HepG2 (cell line): ENCODE measurements around the gene PC. TPM values are rescaled to one million over a fixed set of nuclear protein-coding genes. Genes with fewer than 3 reads are reported as not detected.

Source experiments
- ATAC-seq: fragments of 200-7000 bp; cut with Tn5 transposase; 3 replicates; pipeline ENCODE4 v1.9.1; 2020; ENCODE audit warnings: mild to moderate bottlenecking, moderate library complexity
- BruUV-seq: library from RNA; stranded (reverse); fragments of 400-500 nt; replicated peaks from 2 replicates; lab custom pipeline; 2021; lab: Mats Ljungman, UMichigan
- CTCF ChIA-PET: fragments of 300-600 bp; formaldehyde crosslinking; extraction: SDS; loops from one replicate; lab custom pipeline; 2021; ENCODE audit warnings: low total read pairs, inconsistent platforms, low intra/inter-chr PET ratio; lab: Yijun Ruan, JAX
- POLR2A ChIA-PET: fragments of 350-600 bp; sonication (Branson Sonifier 250); formaldehyde crosslinking; loops from one replicate; lab custom pipeline; 2020; ENCODE audit warnings: antibody characterized with exemption, inconsistent platforms; lab: Yijun Ruan, JAX
- DNase-seq: peaks from one replicate; pipeline ENCODE4 v3.0.0-alpha.2; 2015; ENCODE audit warnings: low spot score
- FAIRE-seq: peaks from 3 replicates; lab custom pipeline; 2011; peaks lifted over from hg19 to GRCh38; lab: Jason Lieb, UNC
- H2AFZ ChIP-seq: one replicate; pipeline ENCODE4 v1.6.1; 2011; ENCODE audit warnings: low read length, inconsistent platforms
- H3K27ac ChIP-seq: fragments of 300-600 bp; 3 replicates; pipeline ENCODE4 v1.8.0; 2011; ENCODE audit warnings: mixed run types, mild to moderate bottlenecking, mixed read lengths, low read length, inconsistent platforms; ENCODE audit not compliant: insufficient read depth; ENCODE audit errors: extremely low read length
- H3K27me3 ChIP-seq, 2 experiments: fragments of 200-600 bp in 1 of 2; 2 replicates in 1 of 2; 3 replicates in 1 of 2; pipeline versions ENCODE4 v1.6.0 to v1.8.0; 2011; ENCODE audit warnings: low read length in 2 of 2, mild to moderate bottlenecking in 2 of 2, moderate library complexity in 2 of 2, inconsistent platforms in 1 of 2; ENCODE audit not compliant: insufficient read depth in 2 of 2, control insufficient read depth in 1 of 2
- H3K36me3 ChIP-seq, 2 experiments: fragments of 200-600 bp in 1 of 2; replicated peaks in 1 of 2; 2 replicates in 1 of 2; 3 replicates in 1 of 2; pipeline versions ENCODE4 v1.5.1 to v1.8.0; 2011; ENCODE audit warnings: low read length in 2 of 2, inconsistent platforms in 1 of 2; ENCODE audit not compliant: insufficient read depth in 2 of 2, control insufficient read depth in 1 of 2
- H3K4me1 ChIP-seq: 2 replicates; pipeline ENCODE4 v1.5.1; 2012; ENCODE audit warnings: low read length, inconsistent platforms; ENCODE audit not compliant: insufficient read depth
- H3K4me2 ChIP-seq: 2 replicates; pipeline ENCODE4 v1.6.0; 2011; ENCODE audit warnings: low read depth, low read length, inconsistent platforms
- H3K4me3 ChIP-seq, 3 experiments: fragments of 200-600 bp in 1 of 3; sonication (generic), shearing (Covaris generic) in 1 of 3; replicated peaks in 1 of 3; 2 replicates each; pipeline ENCODE4 v1.5.1; 2011 to 2016; ENCODE audit warnings: low read length in 3 of 3, inconsistent platforms in 2 of 3, low read depth in 2 of 3, mild to moderate bottlenecking in 2 of 3, control low read depth in 1 of 3, mixed read lengths in 1 of 3; ENCODE audit not compliant: insufficient read depth in 1 of 3
- H3K79me2 ChIP-seq: one replicate; pipeline ENCODE4 v1.6.1; 2011; ENCODE audit warnings: low read length, inconsistent platforms; ENCODE audit not compliant: insufficient read depth
- H3K9ac ChIP-seq: 2 replicates; pipeline ENCODE4 v1.6.0; 2011; ENCODE audit warnings: mild to moderate bottlenecking, low read depth, low read length, inconsistent platforms; ENCODE audit not compliant: insufficient read depth
- H3K9me3 ChIP-seq: 2 replicates; pipeline ENCODE4 v1.5.1; 2012; ENCODE audit warnings: mild to moderate bottlenecking, low read length
- H4K20me1 ChIP-seq: 2 replicates; pipeline ENCODE4 v1.6.0; 2011; ENCODE audit warnings: inconsistent platforms, mild to moderate bottlenecking, low read length, moderate library complexity; ENCODE audit not compliant: insufficient read depth
- ATF7-NPFF ChIP-seq: sonication (generic); formaldehyde crosslinking; IDR thresholded peaks from 2 replicates; pipeline ENCODE4 v1.8.1; 2023; ENCODE audit warnings: mild to moderate bottlenecking, low read depth, missing genetic modification reagents, moderate library complexity
- CEBPB ChIP-seq: IDR thresholded peaks from 2 replicates; pipeline ENCODE4 v1.6.1; 2011; ENCODE audit warnings: low read depth, low read length, improper control_type of control experiment, borderline replicate concordance
- KDM1A ChIP-seq: IDR thresholded peaks from 2 replicates; pipeline ENCODE4 v1.6.1; 2016; ENCODE audit warnings: missing compliant biosample characterization
- NRL ChIP-seq: sonication (generic); formaldehyde crosslinking; IDR thresholded peaks from 2 replicates; pipeline ENCODE4 v1.5.0; 2020; ENCODE audit warnings: missing genetic modification reagents, mild to moderate bottlenecking, moderate library complexity, borderline replicate concordance
- TBX3 ChIP-seq: fragments of 450-650 bp; IDR thresholded peaks from 2 replicates; pipeline ENCODE4 v1.6.1; 2017; ENCODE audit warnings: antibody characterized with exemption, mild to moderate bottlenecking, inconsistent platforms, borderline replicate concordance
- ZBTB7B ChIP-seq: sonication (generic); formaldehyde crosslinking; IDR thresholded peaks from 2 replicates; pipeline ENCODE4 v1.4.0; 2020; ENCODE audit warnings: missing genetic modification reagents
- ZC3H4 ChIP-seq: sonication (generic); formaldehyde crosslinking; IDR thresholded peaks from 2 replicates; pipeline ENCODE4 v1.4.0; 2020; ENCODE audit warnings: missing genetic modification reagents, borderline replicate concordance
- ZNF138 ChIP-seq: sonication (generic); formaldehyde crosslinking; IDR thresholded peaks from 2 replicates; pipeline ENCODE4 v1.5.0; 2020; ENCODE audit warnings: mild to moderate bottlenecking, low read depth, missing genetic modification reagents
- ZNF337 ChIP-seq: sonication (generic); formaldehyde crosslinking; IDR thresholded peaks from 2 replicates; pipeline ENCODE4 v1.5.1; 2020; ENCODE audit warnings: missing genetic modification reagents, low read depth, mild to moderate bottlenecking, borderline replicate concordance
- ZNF598 ChIP-seq: sonication (generic); formaldehyde crosslinking; IDR thresholded peaks from 2 replicates; pipeline ENCODE4 v1.5.1; 2020; ENCODE audit warnings: mild to moderate bottlenecking, missing genetic modification reagents, borderline replicate concordance
- ZNF746 ChIP-seq: sonication (generic); formaldehyde crosslinking; IDR thresholded peaks from 2 replicates; pipeline ENCODE4 v1.8.0; 2022; ENCODE audit warnings: mild to moderate bottlenecking, missing genetic modification reagents
- WGBS: methylation state at CpG from one replicate; pipeline ENCODE4 v1.1.6; 2017; ENCODE audit warnings: low lambda C conversion rate; 5-methylcytosine and 5-hydroxymethylcytosine counted together
- in situ Hi-C: cut with HindIII; loops from 2 replicates; pipeline ENCODE4 v1.10.0; 2017; ENCODE audit warnings: low pct_unique_long_range_greater_than_20kb; ENCODE audit not compliant: extremely low pct_ligation_motif_present
- intact Hi-C: fragments of 100-400 bp; cut with micrococcal nuclease; formaldehyde crosslinking; loops from one replicate; pipeline ENCODE4 v1.10.0; 2022; ENCODE audit not compliant: unreplicated experiment
- polyA plus RNA-seq, 8 experiments: library from polyadenylated mRNA; depleted of rRNA in 3 of 8; stranded (reverse) in 7 of 8; unstranded in 1 of 8; fragments of >200 nt; fragmentation: Illumina TruSeq in 4 of 8; extraction: Trizol in 4 of 8; gene quantifications; 2 replicates each; pipeline versions ENCODE4 v1.2.1 to v1.2.3, GENCODE V29; 2011 to 2016; ENCODE audit warnings: low read depth in 4 of 8, missing spikeins in 1 of 8, mixed read lengths in 1 of 8; ENCODE audit not compliant: insufficient read depth in 1 of 8
- total RNA-seq, 5 experiments: library from RNA; depleted of rRNA; stranded (reverse); fragments of >200 nt; fragmentation: Illumina TruSeq; extraction: Trizol; gene quantifications; 2 replicates each; pipeline ENCODE4 v1.2.3, GENCODE V29; 2016; ENCODE audit warnings: low read depth in 1 of 5
- TF ChIP-seq, protein P1 (sequence below): sonication (generic); formaldehyde crosslinking; IDR thresholded peaks from 2 replicates; pipeline ENCODE4 v1.4.0; 2020; ENCODE audit warnings: missing genetic modification reagents, low read depth, mild to moderate bottlenecking, borderline replicate concordance
- TF ChIP-seq, protein P2 (sequence below): IDR thresholded peaks from 2 replicates; pipeline ENCODE4 v1.6.1; 2016; ENCODE audit warnings: mild to moderate bottlenecking

PC gene
- total and polyA plus RNA-seq, 2 of the 13 experiments (the other 11 are each of a cell fraction or from before 2014, with no cell fraction given): 29.0 to 39.0 TPM

DNA sequence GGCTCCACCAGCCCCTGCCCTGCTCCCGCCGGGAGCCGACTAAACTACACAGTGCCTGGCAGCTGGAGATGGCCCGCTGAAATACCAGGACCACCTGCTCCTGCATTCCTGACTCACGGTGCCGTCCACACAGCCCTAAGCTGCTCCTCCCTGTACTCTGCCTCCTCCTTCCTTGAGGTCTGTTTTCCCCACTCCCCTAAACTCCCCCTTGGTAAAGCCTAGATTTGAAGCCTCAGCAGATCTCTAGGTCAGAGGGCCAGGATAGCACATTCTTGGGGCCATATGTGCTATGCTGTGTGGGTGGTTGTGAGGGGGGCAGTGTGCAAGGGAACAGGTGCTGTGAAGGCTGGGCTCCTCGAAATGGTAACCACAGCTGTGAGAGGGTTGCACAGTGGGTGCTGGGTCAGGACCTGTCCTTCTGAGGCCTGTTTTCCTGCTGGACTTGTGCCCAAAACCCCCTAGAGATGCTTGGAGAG, 91.6 kb downstream of the PC start (continued):
- TF ChIP-seq, protein P1, sequence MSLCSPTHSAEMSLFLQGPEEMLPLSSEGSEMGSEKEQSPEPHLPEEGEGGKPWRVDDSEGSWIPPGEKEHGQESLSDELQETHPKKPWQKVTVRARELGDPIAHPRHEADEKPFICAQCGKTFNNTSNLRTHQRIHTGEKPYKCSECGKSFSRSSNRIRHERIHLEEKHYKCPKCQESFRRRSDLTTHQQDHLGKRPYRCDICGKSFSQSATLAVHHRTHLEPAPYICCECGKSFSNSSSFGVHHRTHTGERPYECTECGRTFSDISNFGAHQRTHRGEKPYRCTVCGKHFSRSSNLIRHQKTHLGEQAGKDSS (CRISPR knock-in tag): no peak
- TF ChIP-seq ZNF138 (CRISPR knock-in tag) (no peak), NRL (no peak), TBX3 (no peak)

DNA sequence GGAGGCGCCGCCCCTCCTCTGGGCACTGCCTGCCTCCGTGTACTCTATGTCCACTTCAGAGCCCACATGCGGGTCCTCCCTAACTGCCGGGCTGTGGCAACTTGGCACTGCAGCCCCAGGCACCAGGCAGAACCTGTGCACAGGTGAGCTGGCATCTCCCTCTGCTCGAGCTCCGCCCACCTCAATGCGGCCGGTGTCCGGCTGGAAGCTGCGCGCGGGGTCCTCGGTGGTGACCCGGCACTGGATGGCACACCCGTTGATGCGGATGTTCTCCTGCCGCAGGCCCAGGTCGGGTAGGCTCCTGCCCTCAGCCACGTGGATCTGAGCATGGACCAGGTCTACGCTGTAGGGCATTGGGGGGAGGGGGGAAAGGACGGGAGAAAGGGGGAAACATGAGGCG, 92.2 kb downstream of the PC start:
- H3K36me3 ChIP-seq: peaks cover 30 to 61% of the 10 kb centered on the region in 2 experiments; a peak in 4 of 5 replicates
- WGBS: 95% methylated on average over 14 of the region's 23 CpGs
- no peak for FAIRE-seq
- ChIA-PET POLR2A (no interaction called here), CTCF (no interaction called here)
- peaks cover 5% of the 10 kb centered on the region for H4K20me1 ChIP-seq
- in situ Hi-C loops (no loop called here), intact Hi-C loops (no loop called here)
- no TSS peak for BruUV-seq
- no peaks in the 10 kb centered on the region for H3K27me3 ChIP-seq
- H3K9ac ChIP-seq: no peak overlapping the region
- ATAC-seq: no peak
- H3K27ac ChIP-seq: no peak overlapping the region
- H3K4me3 ChIP-seq: no peak overlapping the region
- H3K9me3 ChIP-seq: no peaks in the 10 kb centered on the region
- no peak overlapping the region for H3K4me2 ChIP-seq
- DNase-seq: no peak
- H3K4me1 ChIP-seq: peaks cover 9% of the 10 kb centered on the region
- no peaks in the 10 kb centered on the region for H3K79me2 ChIP-seq
- TF ChIP-seq KDM1A (CRISPR knock-in tag) (no peak), ZNF598 (CRISPR knock-in tag) (no peak), ZC3H4 (CRISPR knock-in tag) (no peak), ATF7-NPFF (CRISPR knock-in tag) (no peak), ZBTB7B (CRISPR knock-in tag) (no peak), CEBPB (no peak), ZNF746 (no peak), ZNF337 (CRISPR knock-in tag) (no peak)
- TF ChIP-seq, protein P2, sequence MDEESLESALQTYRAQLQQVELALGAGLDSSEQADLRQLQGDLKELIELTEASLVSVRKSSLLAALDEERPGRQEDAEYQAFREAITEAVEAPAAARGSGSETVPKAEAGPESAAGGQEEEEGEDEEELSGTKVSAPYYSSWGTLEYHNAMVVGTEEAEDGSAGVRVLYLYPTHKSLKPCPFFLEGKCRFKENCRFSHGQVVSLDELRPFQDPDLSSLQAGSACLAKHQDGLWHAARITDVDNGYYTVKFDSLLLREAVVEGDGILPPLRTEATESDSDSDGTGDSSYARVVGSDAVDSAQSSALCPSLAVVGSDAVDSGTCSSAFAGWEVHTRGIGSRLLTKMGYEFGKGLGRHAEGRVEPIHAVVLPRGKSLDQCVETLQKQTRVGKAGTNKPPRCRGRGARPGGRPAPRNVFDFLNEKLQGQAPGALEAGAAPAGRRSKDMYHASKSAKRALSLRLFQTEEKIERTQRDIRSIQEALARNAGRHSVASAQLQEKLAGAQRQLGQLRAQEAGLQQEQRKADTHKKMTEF (CRISPR knock-in tag): no peak
- H2AFZ ChIP-seq: no peak overlapping the region
